Activated CD4-positive, CD25-positive, alpha-beta regulatory T cell treated with anti-CD3 and anti-CD28 coated beads, Interleukin-2, amount 50 U/mL, for 72 hours (primary cell): ENCODE results near the gene TVP23A.
"Not testable (repeated sequence)": the region's sequence is repeated elsewhere in the genome, so short reads cannot be mapped to it uniquely, and the experiment has no call there.

Experiments used
- DNase-seq: peaks from one replicate; pipeline ENCODE4 v3.0.0; 2021

The TVP23A gene

DNA sequence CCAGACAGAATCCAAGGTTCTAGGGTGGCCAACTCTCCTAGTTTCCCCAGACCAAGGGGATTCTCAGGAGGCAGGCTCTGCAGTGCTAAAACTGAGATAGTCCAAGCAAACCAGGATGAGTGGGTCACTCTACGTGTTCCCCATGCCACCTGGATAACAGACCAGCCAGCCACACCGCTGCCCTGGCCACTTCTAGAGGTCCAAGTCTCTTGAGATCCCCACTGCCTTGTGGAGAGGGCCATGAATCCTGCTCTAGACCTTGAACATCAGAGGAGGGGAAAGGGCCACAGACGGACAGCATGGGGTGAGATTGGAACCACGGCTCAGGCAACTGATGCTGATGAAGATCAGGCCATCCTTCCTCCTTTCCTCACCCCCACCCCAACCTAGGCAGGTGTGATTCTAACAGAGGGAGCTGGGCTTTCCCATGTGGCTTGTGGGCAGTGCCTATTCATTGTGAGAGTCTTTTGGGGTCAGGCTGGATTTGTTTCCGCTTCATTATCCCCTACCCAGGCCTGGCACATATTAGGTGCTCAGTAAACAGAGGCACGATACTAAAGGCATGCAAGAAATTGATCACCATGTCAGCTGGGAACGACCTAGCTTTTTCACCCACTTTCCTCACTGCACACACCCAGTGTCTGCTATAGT lies 16.8 kb upstream of the TVP23A start:
- no peak for DNase-seq

GRCh38 chr16:10834766-10835165 lies 16.2 kb upstream of the TVP23A start:
- no peak for DNase-seq

GRCh38 chr16:10834130-10834529 lies 15.5 kb upstream of the TVP23A start:
- DNase-seq: no peak

GRCh38 chr16:10833271-10833670 lies 14.7 kb upstream of the TVP23A start:
- no peak for DNase-seq

GRCh38 chr16:10831894-10832886 lies 13.6 kb upstream of the TVP23A start:
- no peak for DNase-seq

GRCh38 chr16:10830240-10830639 lies 11.6 kb upstream of the TVP23A start:
- not testable (repeated sequence) for DNase-seq

DNA sequence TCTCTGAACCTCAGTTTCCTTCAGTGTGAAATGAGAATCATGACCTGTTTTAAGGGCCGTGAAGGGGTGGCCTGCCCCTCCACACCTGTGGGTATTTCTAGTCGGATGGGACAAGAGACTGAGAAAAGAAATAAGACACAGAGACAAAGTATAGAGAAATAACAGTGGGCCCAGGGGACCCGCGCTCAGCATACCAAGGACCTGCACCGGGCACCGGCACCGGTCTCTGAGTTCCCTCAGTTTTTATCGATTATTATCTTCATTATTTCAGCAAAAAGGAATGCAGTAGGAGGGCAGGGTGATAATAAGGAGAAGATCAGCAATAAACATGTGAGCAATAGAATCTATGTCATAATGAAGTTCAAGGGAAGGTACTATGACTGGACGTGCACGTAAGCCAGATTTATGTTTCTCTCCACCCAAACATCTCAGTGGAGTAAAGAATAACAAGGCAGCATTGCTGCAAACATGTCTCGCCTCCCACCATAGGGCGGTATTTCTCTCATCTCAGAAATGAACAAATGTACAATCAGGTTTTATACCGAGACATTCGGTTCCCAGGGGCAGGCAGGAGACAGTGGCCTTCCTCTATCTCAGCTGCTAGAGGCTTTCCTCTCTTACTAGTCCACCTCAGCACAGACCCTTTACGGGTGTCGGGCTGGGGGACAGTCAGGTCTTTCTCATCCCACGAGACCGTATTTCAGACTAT lies 10.9 kb upstream of the TVP23A start:
- not testable (repeated sequence) for DNase-seq

DNA sequence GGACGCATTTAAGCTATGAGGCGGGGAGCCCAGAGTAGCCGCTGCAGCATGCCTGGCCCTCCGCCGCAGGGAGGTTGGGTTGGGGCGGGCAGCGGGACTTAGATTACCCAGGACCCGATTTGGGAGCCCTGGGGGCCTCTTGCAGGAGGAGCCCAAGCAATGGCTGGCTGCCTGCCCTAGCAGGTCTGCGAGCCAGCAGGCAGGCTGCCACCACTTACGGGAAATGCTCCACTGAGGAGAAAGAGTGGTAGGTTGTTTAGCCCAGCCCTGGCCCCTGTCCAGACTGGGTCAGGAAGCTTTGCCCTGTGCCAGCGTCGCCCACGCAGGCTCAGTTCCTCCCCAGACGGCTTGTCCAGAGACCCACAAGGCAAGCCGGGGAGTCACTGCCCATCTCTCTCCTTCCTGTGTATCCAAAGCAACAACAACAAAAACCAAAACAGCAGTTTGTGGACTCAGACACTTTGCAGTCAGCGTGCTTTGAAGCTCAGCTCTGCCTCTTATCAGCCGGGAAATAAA lies 10.3 kb upstream of the TVP23A start:
- DNase-seq: no peak

DNA sequence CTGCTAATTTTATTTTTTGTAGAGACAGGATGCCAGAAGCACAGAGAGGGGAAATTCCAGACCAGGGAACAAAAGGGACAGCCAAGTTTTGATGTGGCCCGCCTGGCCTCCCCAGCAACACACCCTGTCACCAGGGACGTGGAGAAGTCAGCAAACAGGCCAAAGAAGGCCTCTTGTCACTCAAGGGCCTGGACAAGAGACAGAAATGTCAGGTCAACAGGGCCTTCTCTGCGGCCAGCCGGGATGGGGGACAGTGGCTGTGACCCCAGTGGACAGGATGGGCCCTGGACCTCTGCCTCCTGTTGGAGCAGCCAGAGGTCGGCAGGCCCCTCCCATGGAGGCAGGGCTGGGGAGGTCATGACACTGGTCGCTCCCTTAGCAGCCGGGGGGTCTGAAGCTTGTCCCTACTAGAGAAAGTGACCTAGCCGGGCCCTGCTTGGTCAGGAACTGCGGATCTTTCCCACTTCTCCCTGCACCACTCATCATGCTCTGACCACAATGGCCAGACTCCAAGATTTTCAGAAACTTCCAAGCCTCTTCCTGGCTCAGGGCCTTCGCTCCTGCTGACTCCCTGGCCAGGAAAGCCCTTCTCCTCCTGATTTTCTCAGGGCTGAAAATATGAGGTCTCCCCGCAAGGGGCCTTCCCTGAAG lies 9.2 kb upstream of the TVP23A start:
- DNase-seq: no peak

GRCh38 chr16:10824111-10824893 lies 5.7 kb upstream of the TVP23A start:
- no peak for DNase-seq

GRCh38 chr16:10822702-10823101 lies 4.1 kb upstream of the TVP23A start:
- no peak for DNase-seq

DNA sequence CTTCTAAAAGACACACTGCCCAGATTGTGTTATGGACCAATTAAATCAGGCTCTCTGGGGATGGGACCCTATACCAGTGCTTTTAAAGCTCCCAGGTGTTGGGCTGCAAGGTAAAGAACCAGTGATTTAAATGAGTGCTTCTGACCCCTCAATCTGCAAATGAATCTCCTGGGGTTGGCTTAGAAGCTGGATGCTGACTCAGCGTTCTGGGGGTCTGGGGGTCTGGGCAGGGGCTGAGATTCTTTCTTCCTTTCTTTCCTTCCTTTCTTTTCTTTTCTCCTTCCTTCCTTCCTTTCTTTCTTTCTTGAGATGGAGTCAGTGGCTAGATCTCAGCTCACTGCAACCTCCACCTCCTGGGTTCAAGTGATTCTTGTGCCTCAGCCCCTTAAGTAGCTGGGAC lies 2.0 kb upstream of the TVP23A start:
- no peak for DNase-seq

DNA sequence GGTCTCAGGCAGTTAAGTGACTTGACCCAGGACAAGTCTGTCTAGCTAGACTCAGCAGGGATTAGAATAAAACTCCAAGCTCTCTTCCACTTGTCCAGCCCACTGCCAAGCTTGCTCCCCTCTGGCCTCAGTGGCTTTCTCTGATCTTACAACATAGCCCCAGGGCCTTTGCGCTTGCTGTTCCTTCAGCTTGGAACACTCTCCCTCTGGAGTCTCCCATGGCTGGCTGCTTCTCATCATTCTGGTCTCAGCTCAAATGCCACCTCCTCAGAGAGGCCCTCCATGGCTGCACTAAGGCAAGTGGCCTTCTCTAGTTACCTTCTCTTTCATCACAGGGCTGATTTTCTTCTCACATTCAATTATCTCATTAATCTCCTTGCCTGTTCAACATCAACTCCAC lies 1.1 kb downstream of the TVP23A start:
- DNase-seq: no peak

GRCh38 chr16:10813099-10813455 lies 5.5 kb downstream of the TVP23A start:
- no peak for DNase-seq

DNA sequence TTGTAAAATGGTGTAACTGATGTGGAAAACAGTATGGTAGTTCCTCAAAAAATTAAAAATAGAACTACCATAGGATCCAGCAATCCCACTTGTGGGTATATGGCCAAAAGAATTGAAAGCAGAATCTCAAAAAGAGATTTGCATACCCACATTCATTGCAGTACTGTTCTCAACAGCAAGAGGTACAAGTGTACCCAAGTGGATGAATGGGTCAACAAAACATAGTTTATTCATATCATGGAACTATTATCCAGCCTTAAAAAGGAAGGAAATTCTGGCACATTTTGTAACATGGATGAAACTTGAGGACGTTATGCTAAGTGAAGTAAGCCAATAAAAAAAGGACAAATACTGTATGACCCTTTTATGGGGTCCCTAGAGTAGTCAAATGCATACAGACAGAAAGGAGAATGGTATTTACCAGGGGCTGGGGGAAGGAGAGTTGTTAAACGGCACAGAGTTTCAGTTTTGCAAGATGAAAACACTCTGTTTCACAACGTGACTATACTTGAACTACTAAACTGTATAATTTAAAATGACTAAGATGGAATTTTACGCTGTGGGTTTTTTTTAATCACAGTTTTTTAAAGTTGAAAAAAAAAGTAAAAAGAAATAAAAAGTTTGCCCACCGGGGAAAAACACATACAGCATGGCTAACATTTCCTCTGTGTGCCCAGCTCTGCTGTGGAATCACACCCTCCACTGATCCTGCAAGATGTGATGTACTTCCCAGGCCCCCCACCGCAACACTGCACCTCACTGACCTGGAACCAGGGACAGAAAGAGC lies 6.1 kb downstream of the TVP23A start:
- no peak for DNase-seq

GRCh38 chr16:10809706-10810105 lies 8.9 kb downstream of the TVP23A start:
- no peak for DNase-seq

- DNase-seq: no peak
Observed at GRCh38 chr16:10808850-10809249, 9.7 kb downstream of the TVP23A start.

GRCh38 chr16:10808218-10808617 lies 10.4 kb downstream of the TVP23A start:
- no peak for DNase-seq

DNA sequence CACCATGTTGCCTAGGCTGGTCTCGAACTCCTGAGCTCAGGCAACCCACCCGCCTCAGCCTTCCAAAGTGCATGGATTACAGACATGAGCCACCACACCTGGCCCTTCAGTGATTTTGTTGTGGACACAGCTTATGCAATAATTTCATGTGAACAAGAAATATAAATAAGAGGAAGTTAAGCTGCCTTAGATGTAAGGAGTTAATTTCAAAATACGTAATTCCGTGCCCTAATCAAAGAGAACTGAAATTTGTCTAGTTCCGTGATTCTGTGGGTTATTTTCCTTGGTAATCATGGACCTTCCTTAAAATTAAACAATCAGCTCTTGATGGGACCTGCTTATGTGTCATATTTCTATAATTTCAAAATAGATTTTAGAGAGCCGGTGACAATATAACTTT lies 11.9 kb downstream of the TVP23A start:
- DNase-seq: no peak

DNA sequence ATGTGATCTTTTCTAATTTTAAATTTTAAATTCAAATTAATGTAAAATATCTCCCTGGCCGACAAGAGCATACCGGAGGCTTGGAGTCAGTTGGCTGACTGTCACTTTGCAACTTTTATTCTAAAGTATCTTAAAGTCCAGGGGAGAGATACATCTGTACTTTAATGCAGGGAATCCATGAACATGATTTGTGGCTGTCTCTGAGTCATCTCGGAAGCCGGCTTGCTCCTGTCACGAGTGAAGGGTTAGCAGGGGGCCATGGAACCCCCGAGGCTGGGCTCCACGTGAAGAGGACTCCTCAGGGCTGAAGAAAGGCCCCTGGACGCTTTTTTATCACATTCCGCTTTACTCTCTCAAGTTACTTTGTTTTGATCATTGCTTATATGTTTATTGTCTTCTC lies 13.3 kb downstream of the TVP23A start:
- no peak for DNase-seq

DNA sequence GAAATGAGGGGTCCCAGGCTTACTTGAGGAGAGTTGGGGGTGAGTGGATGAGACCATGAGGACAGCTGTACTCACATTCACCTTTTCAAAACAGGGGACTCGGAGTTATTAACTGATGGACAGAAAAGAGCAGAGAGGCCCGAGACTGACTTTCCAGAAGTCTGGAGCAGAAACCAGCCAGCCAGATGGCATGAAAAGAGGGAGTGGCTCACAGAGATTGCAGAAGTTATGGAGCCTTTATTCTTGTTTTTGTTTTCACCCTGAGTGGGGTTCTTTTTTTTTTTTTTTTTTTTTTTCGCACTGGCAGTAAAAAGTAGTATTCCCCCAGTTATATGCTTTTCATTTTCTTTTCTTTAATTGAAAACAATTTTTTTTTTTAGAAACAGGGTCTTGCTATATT lies 18.9 kb downstream of the TVP23A start:
- no peak for DNase-seq
